ENCODE results near the gene ASIC3. TPM values are rescaled to one million over a fixed set of nuclear protein-coding genes. Genes with fewer than 3 reads are reported as not detected.

The ASIC3 gene
- total RNA-seq, 1 donor from 2014 or later, result 3.5 TPM

- Mint-ChIP-seq H3K4me3 (peak overlapping the region; percentile 95), H3K9me3 (no peaks in the 10 kb centered on the region), H3K36me3 (ENCODE audit: low read depth) (peaks cover 19% of the 10 kb centered on the region), H3K27me3 (peaks cover 13% of the 10 kb centered on the region), H3K27ac (peak overlapping the region; percentile 80), H3K4me1 (peaks cover 33% of the 10 kb centered on the region)
- DNase-seq, result no peak
- intact Hi-C loops (cut with micrococcal nuclease), result loop anchor here (2.0 to 10.0 kb wide), 5 partner anchors 69 to 1457 kb away; partner anchors contain the start of genes ABCF2 and ZNF775
Observed at GRCh38 chr7:151081170-151082101, 33.1 kb downstream of the ASIC3 start.

- Mint-ChIP-seq H3K4me3 (peak overlapping the region; percentile 95), H3K27ac (peak overlapping the region; percentile 90), H3K27me3 (peaks cover 13% of the 10 kb centered on the region), H3K9me3 (no peaks in the 10 kb centered on the region), H3K36me3 (ENCODE audit: low read depth) (peaks cover 19% of the 10 kb centered on the region), H3K4me1 (peaks cover 33% of the 10 kb centered on the region)
- no peak for DNase-seq
- intact Hi-C loops (cut with micrococcal nuclease), result loop anchor here (1.0 to 10.0 kb wide), 6 partner anchors 54 to 1458 kb away; partner anchors contain the start of genes ABCB8, ABCF2 and ZNF775
Observed at GRCh38 chr7:151082141-151083070, 34.1 kb downstream of the ASIC3 start.

GRCh38 chr7:151083071-151083823 is 34.9 kb downstream of the ASIC3 start, which contains the start of gene TMUB1:
TMUB1 (minus strand) TSS chr7:151083493; CDS start chr7:151082563, 930 bp downstream.
- H3K4me1 Mint-ChIP-seq, result peaks cover 33% of the 10 kb centered on the region
- H3K9me3 Mint-ChIP-seq, result no peaks in the 10 kb centered on the region
- peaks cover 14% of the 10 kb centered on the region for H3K27me3 Mint-ChIP-seq
- intact Hi-C loops (cut with micrococcal nuclease), result loop anchor here (1.0 to 10.0 kb wide), 6 partner anchors 55 to 1458 kb away; partner anchors contain the start of genes ABCB8, ABCF2 and ZNF775
- H3K27ac Mint-ChIP-seq, result peak within 1 kb of the TSS; percentile 90
- H3K4me3 Mint-ChIP-seq, result peak within 1 kb of the TSS; percentile 95
- peak; percentile 96 for DNase-seq
- H3K36me3 Mint-ChIP-seq (ENCODE audit: low read depth), result peaks cover 16% of the 10 kb centered on the region

- Mint-ChIP-seq H3K27ac (peak overlapping the region; percentile 76), H3K36me3 (ENCODE audit: low read depth) (peaks cover 15% of the 10 kb centered on the region), H3K4me3 (peak overlapping the region; percentile 95), H3K27me3 (peaks cover 15% of the 10 kb centered on the region), H3K4me1 (peaks cover 34% of the 10 kb centered on the region), H3K9me3 (no peaks in the 10 kb centered on the region)
- DNase-seq, result no peak
- intact Hi-C loops (cut with micrococcal nuclease), result loop anchor here (1.0 to 10.0 kb wide), 6 partner anchors 55 to 1459 kb away; partner anchors contain the start of genes ABCB8, ABCF2 and ZNF775
Observed at GRCh38 chr7:151083824-151084160, 35.5 kb downstream of the ASIC3 start.

GRCh38 chr7:151085329-151085690 is 37.0 kb downstream of the ASIC3 start:
- H3K27ac Mint-ChIP-seq, result peak overlapping the region; percentile 91
- H3K4me1 Mint-ChIP-seq, result peaks cover 32% of the 10 kb centered on the region
- no peak for DNase-seq
- no peaks in the 10 kb centered on the region for H3K9me3 Mint-ChIP-seq
- H3K27me3 Mint-ChIP-seq, result peaks cover 18% of the 10 kb centered on the region
- peak overlapping the region; percentile 90 for H3K4me3 Mint-ChIP-seq
- intact Hi-C loops (cut with micrococcal nuclease), result loop anchor here (10.0 kb wide), 3 partner anchors 711 to 1461 kb away; partner anchors contain the start of gene ZNF775
- peaks cover 13% of the 10 kb centered on the region for H3K36me3 Mint-ChIP-seq (ENCODE audit: low read depth)

DNA sequence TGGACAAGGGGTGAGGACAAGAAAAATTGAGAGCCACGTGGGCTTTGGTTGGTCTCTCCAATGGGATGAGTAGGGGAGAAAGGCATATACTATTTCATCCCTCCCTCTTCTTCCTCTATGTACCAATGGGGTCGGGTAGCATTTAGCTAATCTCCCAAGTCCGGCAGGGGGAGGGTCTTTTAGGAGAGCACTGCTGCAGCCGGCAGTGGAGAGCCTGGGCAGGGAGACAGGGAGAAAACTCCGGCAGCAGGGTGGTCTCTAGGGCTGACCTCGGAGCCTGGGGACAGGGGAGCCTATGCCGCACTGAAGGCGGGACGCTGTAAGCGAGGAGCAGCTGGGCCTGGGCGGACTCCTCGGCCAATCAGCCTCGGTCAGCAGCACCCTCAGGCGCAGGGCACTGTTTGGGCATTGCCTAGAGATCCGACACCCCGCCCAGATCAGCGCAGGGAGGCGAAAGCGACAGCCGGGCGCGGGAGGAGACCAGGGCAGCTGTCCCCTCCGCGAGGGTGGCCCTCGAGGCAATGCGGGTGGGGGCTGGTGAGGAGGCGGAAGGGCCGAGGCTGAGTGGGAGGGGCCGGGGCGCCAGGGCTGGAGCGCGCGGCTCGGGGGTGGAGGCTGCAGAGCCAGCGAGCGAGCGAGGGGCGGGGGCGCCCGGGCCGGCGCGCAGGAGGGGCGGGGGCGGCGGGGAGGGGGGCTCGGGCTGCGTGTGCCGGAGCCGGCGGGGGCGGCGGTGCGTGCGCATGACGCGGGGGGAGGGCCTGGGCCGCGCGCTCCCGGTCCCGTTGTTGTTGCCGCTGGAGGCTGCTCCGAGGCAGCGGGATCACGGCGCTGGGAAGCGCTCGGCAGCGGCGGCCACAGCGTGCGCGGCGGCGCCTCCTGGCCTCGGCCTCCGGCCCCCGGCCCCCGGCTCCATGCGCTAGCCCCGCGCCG is 37.6 kb downstream of the ASIC3 start, which contains the start of gene AGAP3:
Gene AGAP3, plus strand, starts transcription at position 785 of the 930 bp plus-strand sequence. CDS start 267 bp downstream, outside the sequence.
- Mint-ChIP-seq H3K36me3 (ENCODE audit: low read depth) (peaks cover 11% of the 10 kb centered on the region), H3K27me3 (peaks cover 18% of the 10 kb centered on the region), H3K4me3 (peak within 1 kb of the TSS; percentile 90), H3K9me3 (no peaks in the 10 kb centered on the region), H3K27ac (peak within 1 kb of the TSS; percentile 91), H3K4me1 (peaks cover 32% of the 10 kb centered on the region)
- intact Hi-C loops (cut with micrococcal nuclease), result loop anchor here (10.0 kb wide), 3 partner anchors 711 to 1461 kb away; partner anchors contain the start of gene ZNF775
- peak; percentile 88 for DNase-seq

GRCh38 chr7:151086802-151087244 is 38.5 kb downstream of the ASIC3 start:
- intact Hi-C loops (cut with micrococcal nuclease), result loop anchor here (10.0 kb wide), 3 partner anchors 712 to 1462 kb away; partner anchors contain the start of gene ZNF775
- no peak for DNase-seq
- H3K9me3 Mint-ChIP-seq, result no peaks in the 10 kb centered on the region
- peak overlapping the region; percentile 87 for H3K4me3 Mint-ChIP-seq
- peak overlapping the region; percentile 88 for H3K27ac Mint-ChIP-seq
- peaks cover 18% of the 10 kb centered on the region for H3K27me3 Mint-ChIP-seq
- peaks cover 11% of the 10 kb centered on the region for H3K36me3 Mint-ChIP-seq (ENCODE audit: low read depth)
- H3K4me1 Mint-ChIP-seq, result peaks cover 32% of the 10 kb centered on the region

GRCh38 chr7:151087245-151088018 is 39.1 kb downstream of the ASIC3 start:
- peaks cover 29% of the 10 kb centered on the region for H3K4me1 Mint-ChIP-seq
- DNase-seq, result peak; percentile 82
- peak overlapping the region; percentile 87 for H3K4me3 Mint-ChIP-seq
- peaks cover 18% of the 10 kb centered on the region for H3K27me3 Mint-ChIP-seq
- H3K9me3 Mint-ChIP-seq, result no peaks in the 10 kb centered on the region
- intact Hi-C loops (cut with micrococcal nuclease), result loop anchor here (2.0 to 10.0 kb wide), 4 partner anchors 23 to 1463 kb away; partner anchors contain the start of gene ZNF775
- H3K27ac Mint-ChIP-seq, result peak overlapping the region; percentile 63
- peaks cover 9% of the 10 kb centered on the region for H3K36me3 Mint-ChIP-seq (ENCODE audit: low read depth)

- H3K36me3 Mint-ChIP-seq (ENCODE audit: low read depth), result peaks cover 5% of the 10 kb centered on the region
- H3K4me1 Mint-ChIP-seq, result peaks cover 25% of the 10 kb centered on the region
- DNase-seq, result no peak
- H3K4me3 Mint-ChIP-seq, result peak overlapping the region; percentile 74
- H3K9me3 Mint-ChIP-seq, result no peaks in the 10 kb centered on the region
- peaks cover 18% of the 10 kb centered on the region for H3K27me3 Mint-ChIP-seq
- no peak overlapping the region for H3K27ac Mint-ChIP-seq
- intact Hi-C loops (cut with micrococcal nuclease), result loop anchor here (2.0 to 10.0 kb wide), 4 partner anchors 23 to 1463 kb away; partner anchors contain the start of gene ZNF775
Observed at GRCh38 chr7:151088019-151088855, 39.9 kb downstream of the ASIC3 start.

GRCh38 chr7:151088856-151089699 is 40.7 kb downstream of the ASIC3 start:
- H3K9me3 Mint-ChIP-seq, result no peaks in the 10 kb centered on the region
- DNase-seq, result no peak
- H3K4me3 Mint-ChIP-seq, result peak overlapping the region; percentile 74
- peaks cover 18% of the 10 kb centered on the region for H3K27me3 Mint-ChIP-seq
- intact Hi-C loops (cut with micrococcal nuclease), result loop anchor here (2.0 to 10.0 kb wide), 4 partner anchors 22 to 1464 kb away; partner anchors contain the start of gene ZNF775
- peaks cover 23% of the 10 kb centered on the region for H3K4me1 Mint-ChIP-seq
- peak overlapping the region; percentile 74 for H3K27ac Mint-ChIP-seq
- H3K36me3 Mint-ChIP-seq (ENCODE audit: low read depth), result peaks cover 5% of the 10 kb centered on the region

All from activated CD4-positive, alpha-beta T cell treated with anti-CD3 and anti-CD28 coated beads, Interleukin-2, amount 10 ng/mL, durations not matched to agents 24 days and 14 days (primary cell).